Gastrocnemius medialis (tissue), 4 donors: ENCODE results near the gene HMG20A.

Source experiments
- CTCF ChIP-seq, 5 experiments: fragments of 450-650 bp in 3 of 5; fragments of 200-600 bp in 2 of 5; sonication (generic) in 2 of 5; IDR thresholded peaks in 4 of 5; conservative IDR thresholded peaks in 1 of 5; 1 replicate in 4 of 5; 2 replicates in 1 of 5; pipeline ENCODE4 v1.5.1; 2016 to 2019; ENCODE audit warnings: antibody characterized with exemption in 5 of 5, mild to moderate bottlenecking in 3 of 5, moderate library complexity in 3 of 5
- POLR2A ChIP-seq, 2 donors: fragments of 450-650 bp; IDR thresholded peaks; one replicate each; pipeline ENCODE4 v1.6.1; 2017; ENCODE audit warnings: antibody characterized with exemption in 2 of 2, mild to moderate bottlenecking in 2 of 2, moderate library complexity in 2 of 2

DNA sequence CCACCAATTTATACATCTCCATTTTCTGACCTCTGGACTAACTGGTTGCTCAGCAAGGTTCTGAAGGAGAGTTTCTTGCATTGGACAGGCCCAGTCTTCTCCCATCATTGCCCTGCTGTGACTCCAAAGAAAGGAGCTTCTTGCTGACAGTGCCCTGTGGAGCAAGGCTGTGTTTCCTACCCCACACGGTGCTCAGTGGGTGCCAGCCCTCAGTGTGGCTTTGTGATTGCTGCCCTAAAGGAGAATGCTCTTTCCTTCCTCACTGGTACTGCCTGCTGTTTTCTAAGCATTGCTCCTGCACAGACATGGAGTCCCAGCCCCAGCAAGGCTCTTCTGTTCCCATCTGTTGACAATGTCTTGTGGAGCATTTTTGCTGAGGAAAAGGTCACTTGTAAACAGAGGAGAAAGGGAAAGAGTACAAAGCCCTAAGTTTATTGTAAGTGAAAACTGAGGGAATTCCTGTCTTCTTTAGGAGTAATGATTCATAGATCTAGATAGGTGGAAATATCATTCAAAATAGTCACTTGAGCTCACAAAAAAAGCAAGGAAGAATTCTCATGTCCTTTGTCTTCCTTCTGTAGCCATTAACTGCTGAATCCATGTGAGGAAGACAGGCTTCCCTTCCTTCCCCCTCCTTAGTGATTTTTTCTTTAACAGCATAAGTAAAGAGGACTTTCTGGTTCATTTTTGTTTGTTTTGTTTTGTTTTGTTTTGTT, 62.9 kb downstream of the HMG20A start:
- no peak for TF ChIP-seq CTCF (IDR thresholded peaks at IDR 0.05 in 4 of 5, conservative IDR thresholded peaks at IDR 0.05 in 1 of 5)
- no peak for TF ChIP-seq POLR2A (IDR thresholded peaks at IDR 0.05)
